Measurements from ENCODE around the gene PRR14.

- no peak for TF ChIP-seq CTCF (IDR thresholded peaks at IDR 0.05)
- no peak for TF ChIP-seq POLR2A (IDR thresholded peaks at IDR 0.05)
These were observed 2.0 kb downstream of the PRR14 start for GRCh38 chr16:30652718-30653117.
